NCI-H446 (cell line): Measurements from ENCODE around the gene GNAI2.
A peak's percentile ranks its signal among the peaks of the same experiment; 100 is the strongest.
"Not testable (repeated sequence)": the region's sequence is repeated elsewhere in the genome, so short reads cannot be mapped to it uniquely, and the experiment has no call there.

Source experiments
- DNase-seq, 2 experiments: peaks; one replicate each; lab custom pipeline; 2025; lab: John Stamatoyannopoulos, UW

GNAI2 gene

GRCh38 chr3:50226888-50227389 lies 9.1 kb upstream of the GNAI2 start:
- peak in 1 of 2 experiments; percentile 39 for DNase-seq

- DNase-seq = peak; percentile 55 to 85
These were observed 8.4 kb upstream of the GNAI2 start for GRCh38 chr3:50227390-50228183.

- not testable (repeated sequence) for DNase-seq
These were observed 7.7 kb upstream of the GNAI2 start for GRCh38 chr3:50228184-50228763.

- DNase-seq = no peak
These were observed 6.5 kb upstream of the GNAI2 start for GRCh38 chr3:50229490-50229889.

- DNase-seq = no peak
These were observed 5.8 kb upstream of the GNAI2 start for GRCh38 chr3:50230104-50230793.

- no peak for DNase-seq
These were observed 5.2 kb upstream of the GNAI2 start for GRCh38 chr3:50230794-50231125.

- DNase-seq = no peak
These were observed 4.4 kb upstream of the GNAI2 start for GRCh38 chr3:50231581-50231980.

- no peak for DNase-seq
These were observed 3.7 kb upstream of the GNAI2 start for GRCh38 chr3:50232303-50232702.

- no peak for DNase-seq
These were observed 2.8 kb upstream of the GNAI2 start for GRCh38 chr3:50233176-50233575.

- no peak for DNase-seq
These were observed 604 bp downstream of the GNAI2 start for GRCh38 chr3:50236484-50237132.

GRCh38 chr3:50237133-50237651 lies 1.2 kb downstream of the GNAI2 start:
- no peak for DNase-seq

- no peak for DNase-seq
These were observed 1.9 kb downstream of the GNAI2 start for GRCh38 chr3:50237754-50238548.

- DNase-seq = peak in 1 of 2 experiments; percentile 31
These were observed 2.6 kb downstream of the GNAI2 start for GRCh38 chr3:50238549-50239026.

GRCh38 chr3:50239649-50240048 lies 3.6 kb downstream of the GNAI2 start:
- DNase-seq = no peak

- no peak for DNase-seq
These were observed 5.2 kb downstream of the GNAI2 start for GRCh38 chr3:50241163-50241562.

GRCh38 chr3:50241713-50242380 lies 5.8 kb downstream of the GNAI2 start:
- DNase-seq = no peak

- no peak for DNase-seq
These were observed 6.4 kb downstream of the GNAI2 start for GRCh38 chr3:50242381-50242770.

GRCh38 chr3:50242851-50243542 lies 7.0 kb downstream of the GNAI2 start:
- DNase-seq = no peak

GRCh38 chr3:50243543-50243895 lies 7.5 kb downstream of the GNAI2 start:
- DNase-seq = no peak

GRCh38 chr3:50244813-50245212 lies 8.8 kb downstream of the GNAI2 start:
- not testable (repeated sequence) for DNase-seq
